ENCODE measurements around the gene PIWIL1. TPM values are rescaled to one million over a fixed set of nuclear protein-coding genes. Genes with fewer than 3 reads are reported as not detected.

Gene PIWIL1
- total and polyA plus RNA-seq, 2 donors from 2014 or later, result 0.15 to 0.31 TPM

DNA sequence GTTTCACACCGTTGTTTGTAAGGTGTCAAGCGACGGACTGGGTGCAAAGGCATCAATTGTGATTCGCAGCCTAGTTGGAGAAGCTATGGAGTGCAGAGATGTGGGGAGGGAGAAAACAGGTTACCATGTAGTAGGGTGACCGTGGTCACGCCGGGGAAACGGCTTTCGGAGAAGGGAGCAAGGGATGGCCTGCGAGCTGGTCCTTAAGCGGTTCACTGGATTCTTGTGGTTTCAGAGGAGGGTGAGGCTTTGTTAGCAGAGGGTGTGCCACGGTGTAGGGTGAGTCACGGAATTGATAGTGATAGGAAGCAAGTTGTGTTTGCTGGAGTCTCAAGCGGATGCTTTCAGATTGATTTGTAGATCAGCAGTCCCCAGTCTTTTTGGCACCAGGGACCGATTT lies 2.3 kb downstream of the PIWIL1 start:
- H3K9me3 ChIP-seq (ENCODE audit: control insufficient read depth in 2 of 3, insufficient read depth in 1 of 3, low read length in 3 of 3), result peaks cover 0 to 7% (median 0%) of the 10 kb centered on the region in 3 donors
- DNase-seq, result no peak
- intact Hi-C loops (cut with DNase I), result loop anchor here (5.0 kb wide), 1 partner anchor 293 kb away; no protein-coding TSS in a partner anchor
- H3K9ac ChIP-seq (ENCODE audit: low read length in 3 of 3), result no peak overlapping the region
- no peak overlapping the region for H3K27ac ChIP-seq (ENCODE audit: low read depth in 2 of 2, low read length in 2 of 2)
- TF ChIP-seq, protein P1, sequence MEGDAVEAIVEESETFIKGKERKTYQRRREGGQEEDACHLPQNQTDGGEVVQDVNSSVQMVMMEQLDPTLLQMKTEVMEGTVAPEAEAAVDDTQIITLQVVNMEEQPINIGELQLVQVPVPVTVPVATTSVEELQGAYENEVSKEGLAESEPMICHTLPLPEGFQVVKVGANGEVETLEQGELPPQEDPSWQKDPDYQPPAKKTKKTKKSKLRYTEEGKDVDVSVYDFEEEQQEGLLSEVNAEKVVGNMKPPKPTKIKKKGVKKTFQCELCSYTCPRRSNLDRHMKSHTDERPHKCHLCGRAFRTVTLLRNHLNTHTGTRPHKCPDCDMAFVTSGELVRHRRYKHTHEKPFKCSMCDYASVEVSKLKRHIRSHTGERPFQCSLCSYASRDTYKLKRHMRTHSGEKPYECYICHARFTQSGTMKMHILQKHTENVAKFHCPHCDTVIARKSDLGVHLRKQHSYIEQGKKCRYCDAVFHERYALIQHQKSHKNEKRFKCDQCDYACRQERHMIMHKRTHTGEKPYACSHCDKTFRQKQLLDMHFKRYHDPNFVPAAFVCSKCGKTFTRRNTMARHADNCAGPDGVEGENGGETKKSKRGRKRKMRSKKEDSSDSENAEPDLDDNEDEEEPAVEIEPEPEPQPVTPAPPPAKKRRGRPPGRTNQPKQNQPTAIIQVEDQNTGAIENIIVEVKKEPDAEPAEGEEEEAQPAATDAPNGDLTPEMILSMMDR (IDR thresholded peaks at IDR 0.05; ENCODE audit: borderline replicate concordance, extremely low read depth, insufficient read depth), result no peak
- peaks cover 0 to 4% (median 0%) of the 10 kb centered on the region in 3 donors for H3K4me1 ChIP-seq (ENCODE audit: control insufficient read depth in 2 of 3, insufficient read depth in 2 of 3, low read depth in 1 of 3, low read length in 3 of 3)
- H3K4me3 ChIP-seq (ENCODE audit: low read length in 3 of 3), result no peak overlapping the region
- FAIRE-seq, result no peak
- no peaks in the 10 kb centered on the region for H3K36me3 ChIP-seq (ENCODE audit: control insufficient read depth in 2 of 3, insufficient read depth in 3 of 3, low read length in 3 of 3)
- peaks cover 16% of the 10 kb centered on the region for H3K27me3 ChIP-seq (ENCODE audit: control insufficient read depth, insufficient read depth, low read length)

GRCh38 chr12:130342442-130342841 lies 4.8 kb downstream of the PIWIL1 start:
- TF ChIP-seq, protein P1 (IDR thresholded peaks at IDR 0.05; ENCODE audit: borderline replicate concordance, extremely low read depth, insufficient read depth), result no peak
- DNase-seq, result no peak
- no peak overlapping the region for H3K9ac ChIP-seq (ENCODE audit: low read length in 3 of 3)
- no peak overlapping the region for H3K27ac ChIP-seq (ENCODE audit: low read depth in 2 of 2, low read length in 2 of 2)
- H3K27me3 ChIP-seq (ENCODE audit: control insufficient read depth, insufficient read depth, low read length), result peaks cover 11% of the 10 kb centered on the region
- no peak overlapping the region for H3K4me3 ChIP-seq (ENCODE audit: low read length in 3 of 3)
- H3K9me3 ChIP-seq (ENCODE audit: control insufficient read depth in 2 of 3, insufficient read depth in 1 of 3, low read length in 3 of 3), result peaks cover 0 to 7% (median 0%) of the 10 kb centered on the region in 3 donors
- no peak for FAIRE-seq
- intact Hi-C loops (cut with DNase I), result no loop called here
- H3K36me3 ChIP-seq (ENCODE audit: control insufficient read depth in 2 of 3, insufficient read depth in 3 of 3, low read length in 3 of 3), result no peaks in the 10 kb centered on the region
- peaks cover 0 to 7% (median 0%) of the 10 kb centered on the region in 3 donors for H3K4me1 ChIP-seq (ENCODE audit: control insufficient read depth in 2 of 3, insufficient read depth in 2 of 3, low read depth in 1 of 3, low read length in 3 of 3)

GRCh38 chr12:130342842-130343241 lies 5.2 kb downstream of the PIWIL1 start:
- FAIRE-seq (no peak), DNase-seq (no peak)
- TF ChIP-seq, protein P1 (IDR thresholded peaks at IDR 0.05; ENCODE audit: borderline replicate concordance, extremely low read depth, insufficient read depth), result no peak
- peaks cover 11% of the 10 kb centered on the region for H3K27me3 ChIP-seq (ENCODE audit: control insufficient read depth, insufficient read depth, low read length)
- peaks cover 0 to 7% (median 0%) of the 10 kb centered on the region in 3 donors for H3K4me1 ChIP-seq (ENCODE audit: control insufficient read depth in 2 of 3, insufficient read depth in 2 of 3, low read depth in 1 of 3, low read length in 3 of 3)
- no peaks in the 10 kb centered on the region for H3K36me3 ChIP-seq (ENCODE audit: control insufficient read depth in 2 of 3, insufficient read depth in 3 of 3, low read length in 3 of 3)
- H3K27ac ChIP-seq (ENCODE audit: low read depth in 2 of 2, low read length in 2 of 2), result no peak overlapping the region
- peaks cover 0 to 7% (median 0%) of the 10 kb centered on the region in 3 donors for H3K9me3 ChIP-seq (ENCODE audit: control insufficient read depth in 2 of 3, insufficient read depth in 1 of 3, low read length in 3 of 3)
- intact Hi-C loops (cut with DNase I), result no loop called here
- H3K4me3 ChIP-seq (ENCODE audit: low read length in 3 of 3), result no peak overlapping the region
- no peak overlapping the region for H3K9ac ChIP-seq (ENCODE audit: low read length in 3 of 3)

DNA sequence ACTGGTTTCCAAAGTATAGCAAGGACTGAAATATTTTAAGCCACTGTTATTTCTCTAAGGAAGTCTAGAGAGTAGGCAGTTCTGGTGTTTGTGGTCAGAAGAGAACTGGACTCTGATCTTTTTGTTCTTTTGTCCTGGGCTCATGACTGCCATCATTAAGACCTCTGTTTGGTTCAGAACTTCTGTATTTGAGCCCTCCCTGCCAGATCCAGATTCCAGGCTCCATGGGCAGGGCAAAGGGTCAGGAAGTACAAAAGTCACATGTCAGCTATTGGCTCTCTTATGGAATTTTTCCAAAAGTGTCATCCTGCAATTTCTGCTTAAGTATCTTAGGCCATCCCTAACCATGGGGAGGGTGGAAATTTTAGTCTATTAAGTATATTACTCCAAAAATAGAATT lies 6.8 kb downstream of the PIWIL1 start:
- H3K36me3 ChIP-seq (ENCODE audit: control insufficient read depth in 2 of 3, insufficient read depth in 3 of 3, low read length in 3 of 3), result no peaks in the 10 kb centered on the region
- H3K27ac ChIP-seq (ENCODE audit: low read depth in 2 of 2, low read length in 2 of 2), result no peak overlapping the region
- DNase-seq (no peak), FAIRE-seq (no peak)
- TF ChIP-seq, protein P1 (IDR thresholded peaks at IDR 0.05; ENCODE audit: borderline replicate concordance, extremely low read depth, insufficient read depth), result no peak
- H3K9ac ChIP-seq (ENCODE audit: low read length in 3 of 3), result no peak overlapping the region
- H3K27me3 ChIP-seq (ENCODE audit: control insufficient read depth, insufficient read depth, low read length), result peaks cover 8% of the 10 kb centered on the region
- intact Hi-C loops (cut with DNase I), result no loop called here
- peaks cover 0 to 7% (median 0%) of the 10 kb centered on the region in 3 donors for H3K4me1 ChIP-seq (ENCODE audit: control insufficient read depth in 2 of 3, insufficient read depth in 2 of 3, low read depth in 1 of 3, low read length in 3 of 3)
- peaks cover 0 to 7% (median 0%) of the 10 kb centered on the region in 3 donors for H3K9me3 ChIP-seq (ENCODE audit: control insufficient read depth in 2 of 3, insufficient read depth in 1 of 3, low read length in 3 of 3)
- H3K4me3 ChIP-seq (ENCODE audit: low read length in 3 of 3), result no peak overlapping the region
